Measurements from ENCODE around the gene SLC6A20. TPM values are rescaled to one million over a fixed set of nuclear protein-coding genes. Genes with fewer than 3 reads are reported as not detected.

The SLC6A20 gene
- total RNA-seq, 2 experiments from 2014 or later: not detected

- Mint-ChIP-seq H3K27ac (no peak overlapping the region), H3K27me3 (no peaks in the 10 kb centered on the region), H3K36me3 (ENCODE audit: low read depth) (peaks cover 25% of the 10 kb centered on the region), H3K9me3 (no peaks in the 10 kb centered on the region), H3K4me1 (ENCODE audit: low read depth) (peaks cover 7% of the 10 kb centered on the region), H3K4me3 (no peak overlapping the region)
- POLR2A ChIA-PET: no interaction called here
- ATAC-seq (no peak), DNase-seq (no peak)
- intact Hi-C loops (cut with micrococcal nuclease): no loop called here
- CTCF ChIA-PET: no interaction called here
- TF ChIP-seq CTCF (IDR thresholded peaks at IDR 0.05): no peak
Observed at GRCh38 chr3:45746165-45746776, 50.1 kb downstream of the SLC6A20 start.

- intact Hi-C loops (cut with micrococcal nuclease): no loop called here
- Mint-ChIP-seq H3K36me3 (ENCODE audit: low read depth) (peaks cover 46% of the 10 kb centered on the region), H3K9me3 (no peaks in the 10 kb centered on the region), H3K27ac (peak overlapping the region; percentile 14), H3K4me1 (ENCODE audit: low read depth) (peaks cover 26% of the 10 kb centered on the region), H3K4me3 (no peak overlapping the region), H3K27me3 (no peaks in the 10 kb centered on the region)
- DNase-seq: no peak
- ChIA-PET CTCF (interaction anchor here (1.4 to 1.5 kb wide), 2 partner anchors 165 to 186 kb away, joined by 3 to 5 read pairs; no protein-coding TSS in a partner anchor), POLR2A (no interaction called here)
- no peak for TF ChIP-seq CTCF (IDR thresholded peaks at IDR 0.05)
- ATAC-seq: no peak
Observed at GRCh38 chr3:45742461-45743089, 53.8 kb downstream of the SLC6A20 start.

GRCh38 chr3:45741742-45742460, 54.4 kb downstream of the SLC6A20 start:
- Mint-ChIP-seq H3K4me1 (ENCODE audit: low read depth) (peaks cover 29% of the 10 kb centered on the region), H3K9me3 (no peaks in the 10 kb centered on the region), H3K4me3 (no peak overlapping the region), H3K36me3 (ENCODE audit: low read depth) (peaks cover 51% of the 10 kb centered on the region), H3K27ac (peak overlapping the region; percentile 49), H3K27me3 (no peaks in the 10 kb centered on the region)
- no peak for ATAC-seq
- CTCF ChIA-PET: no interaction called here
- intact Hi-C loops (cut with micrococcal nuclease): no loop called here
- POLR2A ChIA-PET: no interaction called here
- no peak for TF ChIP-seq CTCF (IDR thresholded peaks at IDR 0.05)
- DNase-seq: no peak

GRCh38 chr3:45741247-45741646, 55.1 kb downstream of the SLC6A20 start:
- Mint-ChIP-seq H3K36me3 (ENCODE audit: low read depth) (peaks cover 57% of the 10 kb centered on the region), H3K27ac (peak overlapping the region; percentile 49), H3K9me3 (no peaks in the 10 kb centered on the region), H3K4me3 (no peak overlapping the region), H3K27me3 (no peaks in the 10 kb centered on the region), H3K4me1 (ENCODE audit: low read depth) (peaks cover 35% of the 10 kb centered on the region)
- CTCF ChIA-PET: no interaction called here
- POLR2A ChIA-PET: no interaction called here
- ATAC-seq: no peak
- DNase-seq: no peak
- intact Hi-C loops (cut with micrococcal nuclease): no loop called here
- no peak for TF ChIP-seq CTCF (IDR thresholded peaks at IDR 0.05)

GRCh38 chr3:45739991-45740390, 56.3 kb downstream of the SLC6A20 start:
- no peaks in the 10 kb centered on the region for H3K9me3 Mint-ChIP-seq
- DNase-seq (no peak), ATAC-seq (no peak)
- peaks cover 38% of the 10 kb centered on the region for H3K4me1 Mint-ChIP-seq (ENCODE audit: low read depth)
- H3K4me3 Mint-ChIP-seq: no peak overlapping the region
- POLR2A ChIA-PET: no interaction called here
- peaks cover 62% of the 10 kb centered on the region for H3K36me3 Mint-ChIP-seq (ENCODE audit: low read depth)
- CTCF ChIA-PET: no interaction called here
- intact Hi-C loops (cut with micrococcal nuclease): no loop called here
- peak overlapping the region; percentile 8 for H3K27ac Mint-ChIP-seq
- H3K27me3 Mint-ChIP-seq: no peaks in the 10 kb centered on the region
- no peak for TF ChIP-seq CTCF (IDR thresholded peaks at IDR 0.05)

All from activated CD8-positive, alpha-beta T cell treated with anti-CD3 and anti-CD28 coated beads for 36 hours (primary cell).